ENCODE results near the gene TIMM22.
"Not testable (repeated sequence)": the region's sequence is repeated elsewhere in the genome, so short reads cannot be mapped to it uniquely, and the experiment has no call there.

TIMM22 gene

DNA sequence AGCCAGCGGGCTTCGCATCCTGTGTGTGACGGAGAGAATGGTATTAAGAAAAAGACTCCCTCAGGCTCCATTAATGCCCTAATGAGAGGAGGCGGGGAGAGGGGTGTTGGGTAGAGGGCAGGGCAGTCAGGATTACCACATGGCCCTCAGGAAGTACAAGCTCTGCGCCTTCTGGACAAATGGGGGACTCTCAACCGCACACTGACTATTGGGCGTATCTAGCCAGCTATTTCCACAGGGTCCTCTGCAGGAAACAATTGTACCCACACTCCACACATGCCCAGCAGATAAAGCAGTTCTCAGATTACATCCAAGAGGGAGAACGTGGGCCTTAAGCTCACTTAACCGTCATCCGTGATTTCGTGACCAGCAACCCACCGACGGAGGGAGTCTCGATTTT lies 32.1 kb upstream of the TIMM22 start:
- Histone ChIP-seq H3K27me3 (ENCODE audit: low read depth) (no peaks in the 10 kb centered on the region), H3K9me3 (no peaks in the 10 kb centered on the region), H3K4me3 (no peak overlapping the region), H3K4me1 (peaks cover 47% of the 10 kb centered on the region), H3K36me3 (replicated peaks) (peaks cover 14% of the 10 kb centered on the region)
- no peak for DNase-seq (ENCODE audit: low spot score in 2 of 2)
- in situ Hi-C loops (cut with MboI; ENCODE audit: low sequenced_read_pairs) = no loop called here

DNA sequence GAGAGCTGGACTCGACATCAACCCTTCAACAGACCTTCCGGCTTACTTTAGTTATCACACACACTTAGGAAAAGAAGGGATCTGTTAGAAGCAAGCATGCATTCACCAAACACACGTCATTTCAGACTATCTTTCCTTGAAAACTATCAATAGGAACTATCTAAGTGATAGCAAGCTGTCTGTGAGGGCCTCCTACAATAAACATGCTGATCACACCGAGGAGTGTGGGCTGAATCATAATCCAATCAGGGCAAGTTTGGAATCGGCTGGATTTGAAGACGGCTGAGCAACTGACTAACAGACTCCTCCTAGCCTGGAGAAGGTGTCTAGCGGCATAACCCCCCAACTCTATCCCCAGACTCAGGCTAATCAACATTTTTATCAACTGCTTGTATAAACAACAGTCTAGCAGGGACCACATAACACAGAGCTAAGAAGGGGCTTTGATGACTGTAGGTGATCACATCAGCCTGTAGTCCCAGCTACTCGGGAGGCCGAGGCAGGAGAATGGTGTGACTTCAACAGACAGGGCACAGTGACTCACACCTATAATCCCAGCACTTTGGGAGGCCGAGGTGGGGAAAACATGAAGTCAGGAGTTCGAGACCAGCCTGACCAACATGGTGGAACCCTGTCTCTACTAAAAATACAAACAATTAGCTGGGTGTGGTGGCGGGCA lies 31.5 kb upstream of the TIMM22 start:
- no peak for DNase-seq (ENCODE audit: low spot score in 2 of 2)
- Histone ChIP-seq H3K27me3 (ENCODE audit: low read depth) (no peaks in the 10 kb centered on the region), H3K4me3 (no peak overlapping the region)

DNA sequence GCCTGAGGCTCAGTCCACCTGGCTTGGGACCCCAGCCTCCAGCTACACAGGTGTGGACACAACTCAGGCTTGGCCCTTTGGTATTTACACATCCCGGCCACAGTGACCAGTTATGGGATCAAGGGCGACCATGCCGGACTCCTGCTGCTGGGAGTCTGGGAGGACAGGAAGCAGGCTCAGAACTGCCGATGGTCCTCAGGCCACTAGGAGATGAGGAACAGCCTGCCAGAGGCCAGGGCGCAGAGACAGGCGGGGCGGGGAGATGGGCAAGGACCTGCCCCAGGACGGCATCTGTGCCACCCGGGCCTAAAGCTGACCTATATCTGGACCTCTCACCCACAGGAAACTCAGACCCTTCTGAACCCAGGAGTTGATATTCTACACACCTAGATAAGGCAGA lies 29.8 kb upstream of the TIMM22 start:
- Histone ChIP-seq H3K4me1 (peaks cover 46% of the 10 kb centered on the region), H3K9me3 (no peaks in the 10 kb centered on the region), H3K36me3 (replicated peaks) (peaks cover 14% of the 10 kb centered on the region), H3K27me3 (ENCODE audit: low read depth) (no peaks in the 10 kb centered on the region), H3K4me3 (no peak overlapping the region)
- in situ Hi-C loops (cut with MboI; ENCODE audit: low sequenced_read_pairs) = no loop called here
- no peak for DNase-seq (ENCODE audit: low spot score in 2 of 2)

More for the DNA sequence above, 31.5 kb upstream of the TIMM22 start:
- H3K36me3 ChIP-seq (replicated peaks) = peaks cover 14% of the 10 kb centered on the region
- H3K9me3 ChIP-seq = no peaks in the 10 kb centered on the region
- peaks cover 47% of the 10 kb centered on the region for H3K4me1 ChIP-seq
- in situ Hi-C loops (cut with MboI; ENCODE audit: low sequenced_read_pairs) = no loop called here

DNA sequence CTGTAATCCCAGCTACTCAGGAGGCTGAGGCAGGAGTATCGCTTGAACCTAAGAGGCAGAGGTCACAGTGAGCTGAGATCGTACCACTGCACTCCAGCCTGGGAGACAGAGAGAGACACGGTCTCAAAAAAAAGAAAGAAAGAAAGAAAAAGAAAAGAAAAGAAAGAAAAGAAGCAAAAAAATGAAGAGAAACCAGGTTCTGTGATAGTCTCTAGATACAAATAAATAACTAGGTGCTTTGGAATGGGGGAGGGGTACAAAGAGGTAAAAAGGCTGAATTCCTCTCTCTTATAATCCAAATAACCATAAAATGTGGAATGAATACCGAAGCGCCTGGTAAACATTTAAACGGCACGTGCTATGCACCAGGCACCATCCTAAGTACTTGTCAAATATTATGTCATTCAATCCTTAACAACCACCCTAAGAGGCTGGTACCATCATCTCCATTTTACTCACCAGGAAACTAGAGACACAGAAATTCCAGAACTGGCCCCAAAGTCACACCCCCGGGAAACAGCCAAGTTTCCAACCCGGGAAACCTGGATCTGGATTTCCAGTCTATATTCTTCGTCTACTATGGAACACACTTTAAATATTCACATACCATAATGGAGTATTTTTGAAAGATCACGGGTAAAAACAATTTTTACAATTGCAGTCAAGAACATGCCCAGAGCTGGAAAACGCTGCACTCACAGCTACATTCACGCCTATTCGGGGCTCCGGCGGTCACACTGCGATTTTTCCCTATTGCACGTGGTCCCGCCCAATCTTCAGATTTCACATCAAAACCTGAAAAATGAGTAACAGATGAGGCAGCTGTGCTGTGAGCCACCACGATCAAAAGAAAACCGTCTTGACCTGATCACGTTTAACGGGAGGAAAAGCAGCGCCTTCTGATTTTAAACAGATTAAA lies 27.9 kb upstream of the TIMM22 start:
- H3K27me3 ChIP-seq (ENCODE audit: low read depth) = no peaks in the 10 kb centered on the region
- in situ Hi-C loops (cut with MboI; ENCODE audit: low sequenced_read_pairs) = no loop called here

DNA sequence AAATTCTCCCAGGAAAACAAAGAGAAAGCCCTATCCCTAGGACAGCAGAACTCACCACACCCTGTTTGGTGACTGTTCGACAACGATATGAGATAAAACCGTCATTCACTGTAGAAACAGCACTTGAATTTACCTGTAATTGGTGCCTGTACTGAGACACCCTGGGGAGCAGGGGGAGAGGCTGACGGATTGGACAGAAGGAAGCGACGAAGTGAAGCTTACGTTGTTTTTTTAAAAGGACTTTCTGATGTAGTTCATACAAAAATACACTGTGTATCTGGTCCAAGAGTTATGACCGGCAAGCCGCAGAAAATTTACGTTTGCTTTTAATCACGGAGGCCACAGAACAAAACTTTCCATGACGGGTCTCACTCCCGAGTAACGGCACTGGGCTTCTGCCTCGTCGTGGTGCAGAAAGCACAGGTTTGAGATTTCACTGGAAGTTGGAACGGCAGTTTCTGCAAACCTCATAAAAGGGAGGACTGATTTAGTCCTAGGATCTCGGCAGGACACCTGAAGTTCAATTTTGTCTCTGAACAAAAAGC lies 27.0 kb upstream of the TIMM22 start:
- in situ Hi-C loops (cut with MboI; ENCODE audit: low sequenced_read_pairs) = no loop called here
- DNase-seq (ENCODE audit: low spot score in 2 of 2) = no peak
- H3K4me3 ChIP-seq = no peak overlapping the region
- H3K9me3 ChIP-seq = no peaks in the 10 kb centered on the region
- H3K36me3 ChIP-seq (replicated peaks) = peaks cover 7% of the 10 kb centered on the region; the same call in 1 of the 2 replicates
- no peaks in the 10 kb centered on the region for H3K27me3 ChIP-seq (ENCODE audit: low read depth)
- peaks cover 19% of the 10 kb centered on the region for H3K4me1 ChIP-seq

More for the DNA sequence above, 27.9 kb upstream of the TIMM22 start:
- peaks cover 27% of the 10 kb centered on the region for H3K4me1 ChIP-seq
- no peaks in the 10 kb centered on the region for H3K9me3 ChIP-seq
- no peak overlapping the region for H3K4me3 ChIP-seq
- peaks cover 12% of the 10 kb centered on the region for H3K36me3 ChIP-seq (replicated peaks)
- DNase-seq (ENCODE audit: low spot score in 2 of 2) = no peak

DNA sequence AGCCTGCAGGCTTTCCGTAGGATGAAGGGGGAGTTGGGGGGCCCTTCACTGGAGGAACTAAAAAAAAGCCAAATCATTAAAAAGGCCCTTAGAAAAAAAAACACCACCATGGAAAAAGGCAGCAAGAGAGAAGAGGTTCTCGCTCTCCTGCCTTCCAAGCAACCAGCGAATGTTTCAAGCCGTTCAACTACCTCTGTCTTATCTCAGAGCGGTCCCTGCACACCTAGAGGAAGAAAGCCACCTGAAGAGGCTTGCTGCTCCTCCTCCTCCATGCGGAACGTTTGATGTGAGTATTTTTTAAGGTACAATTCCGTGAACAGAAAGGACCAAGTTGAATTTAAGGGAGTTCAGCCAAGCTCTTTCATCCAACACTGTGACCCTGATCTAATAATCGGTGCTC lies 26.6 kb upstream of the TIMM22 start:
- in situ Hi-C loops (cut with MboI; ENCODE audit: low sequenced_read_pairs) = no loop called here
- peaks cover 14% of the 10 kb centered on the region for H3K4me1 ChIP-seq
- H3K4me3 ChIP-seq = no peak overlapping the region
- H3K9me3 ChIP-seq = no peaks in the 10 kb centered on the region
- peaks cover 7% of the 10 kb centered on the region; the same call in 1 of the 2 replicates for H3K36me3 ChIP-seq (replicated peaks)
- DNase-seq (ENCODE audit: low spot score in 2 of 2) = no peak
- no peaks in the 10 kb centered on the region for H3K27me3 ChIP-seq (ENCODE audit: low read depth)

DNA sequence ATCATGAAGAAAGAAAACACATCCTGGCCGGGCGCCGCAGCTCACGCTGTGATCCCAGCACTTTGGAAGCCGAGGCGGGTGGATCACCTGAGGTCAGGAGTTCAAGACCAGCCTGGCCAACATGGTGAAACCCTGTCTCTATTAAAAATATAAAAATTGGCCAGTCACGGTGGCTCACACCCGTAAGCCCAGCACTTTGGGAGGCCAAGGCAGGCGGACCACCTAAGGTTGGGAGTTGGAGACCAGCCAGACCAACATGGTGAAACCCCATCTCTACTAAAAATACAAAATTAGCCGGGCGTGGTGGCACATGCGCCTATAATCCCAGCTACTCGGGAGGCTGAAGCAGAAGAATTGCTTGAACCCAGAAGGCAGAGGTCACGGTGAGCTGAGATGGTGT lies 25.1 kb upstream of the TIMM22 start:
- H3K36me3 ChIP-seq (replicated peaks); H3K4me3 ChIP-seq; H3K27me3 ChIP-seq (ENCODE audit: low read depth); DNase-seq (ENCODE audit: low spot score in 2 of 2); H3K9me3 ChIP-seq; in situ Hi-C loops (cut with MboI; ENCODE audit: low sequenced_read_pairs): not testable (repeated sequence)
- H3K4me1 ChIP-seq = peaks cover 14% of the 10 kb centered on the region

DNA sequence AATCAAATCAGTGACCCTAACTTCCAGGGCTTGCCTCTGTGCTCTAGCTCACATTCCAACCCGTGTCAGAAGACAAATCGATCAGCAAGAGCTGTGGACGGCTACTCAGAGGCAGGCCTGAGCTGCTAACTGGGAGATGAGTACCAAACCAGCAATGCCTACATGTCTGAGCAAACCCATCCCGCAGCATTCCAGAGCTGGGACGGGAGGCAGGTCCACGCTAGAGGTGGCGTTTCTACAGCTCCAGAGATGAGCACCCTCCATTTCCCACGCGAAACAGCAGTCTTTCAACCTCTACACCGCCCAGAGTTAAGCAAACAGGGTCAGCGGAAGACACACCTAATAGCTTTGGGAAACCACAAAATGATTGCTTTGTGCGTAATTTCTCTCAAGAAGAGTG lies 23.9 kb upstream of the TIMM22 start:
- H3K4me3 ChIP-seq = no peak overlapping the region
- in situ Hi-C loops (cut with MboI; ENCODE audit: low sequenced_read_pairs) = no loop called here
- peaks cover 7% of the 10 kb centered on the region; the same call in 1 of the 2 replicates for H3K36me3 ChIP-seq (replicated peaks)
- H3K27me3 ChIP-seq (ENCODE audit: low read depth) = no peaks in the 10 kb centered on the region
- H3K9me3 ChIP-seq = no peaks in the 10 kb centered on the region
- DNase-seq (ENCODE audit: low spot score in 2 of 2) = no peak
- H3K4me1 ChIP-seq = peaks cover 16% of the 10 kb centered on the region

DNA sequence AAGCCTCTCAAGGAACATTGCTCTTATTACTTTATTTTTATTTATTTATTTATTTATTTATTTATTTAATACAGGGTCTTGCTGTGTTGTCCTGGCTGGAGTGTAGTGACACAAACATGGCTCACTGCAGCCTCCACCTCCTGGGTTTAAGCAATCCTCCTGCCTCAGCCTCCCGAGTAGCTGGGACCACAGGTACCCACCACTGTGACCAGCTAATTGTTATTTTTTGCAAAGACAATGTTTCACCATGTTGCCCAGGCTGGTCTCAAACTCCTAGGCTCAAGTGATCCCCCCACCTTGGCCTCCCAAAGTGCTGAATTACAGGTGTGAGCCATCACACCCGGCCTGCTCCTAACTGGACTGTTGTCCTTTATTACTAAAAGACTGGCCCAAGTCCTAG lies 22.2 kb upstream of the TIMM22 start:
- H3K9me3 ChIP-seq; H3K27me3 ChIP-seq (ENCODE audit: low read depth); DNase-seq (ENCODE audit: low spot score in 2 of 2); H3K4me1 ChIP-seq; in situ Hi-C loops (cut with MboI; ENCODE audit: low sequenced_read_pairs); H3K36me3 ChIP-seq (replicated peaks); H3K4me3 ChIP-seq: not testable (repeated sequence)

DNA sequence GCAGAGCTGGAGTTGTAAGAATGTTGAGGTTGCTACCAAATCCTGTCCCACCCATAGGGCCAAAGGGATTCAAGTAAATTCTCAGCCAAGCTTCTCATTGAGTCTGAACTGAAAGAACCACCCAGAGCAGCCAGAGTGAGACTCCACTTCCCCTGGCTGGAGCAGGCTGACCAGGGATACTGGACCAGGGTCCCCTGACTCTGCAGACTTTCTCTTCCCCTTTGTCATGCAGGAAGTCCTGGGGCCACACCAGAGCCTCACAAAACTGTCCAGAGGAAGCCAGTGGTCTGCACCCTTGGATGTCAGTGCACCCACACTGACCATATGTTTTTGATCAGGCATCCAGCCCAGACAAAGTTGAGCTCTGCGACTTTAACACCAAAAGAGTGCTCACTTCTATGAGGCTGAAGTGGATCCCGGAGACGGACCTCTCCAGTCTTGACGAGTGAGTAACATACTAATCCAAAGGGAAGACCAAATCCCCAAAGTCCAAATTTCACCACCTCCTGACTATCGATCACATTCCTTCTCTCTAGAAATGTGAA lies 21.5 kb upstream of the TIMM22 start:
- Histone ChIP-seq H3K4me3 (no peak overlapping the region), H3K27me3 (ENCODE audit: low read depth) (no peaks in the 10 kb centered on the region), H3K36me3 (replicated peaks) (no peaks in the 10 kb centered on the region), H3K4me1 (peaks cover 9% of the 10 kb centered on the region), H3K9me3 (no peaks in the 10 kb centered on the region)
- DNase-seq (ENCODE audit: low spot score in 2 of 2) = no peak
- in situ Hi-C loops (cut with MboI; ENCODE audit: low sequenced_read_pairs) = no loop called here

DNA sequence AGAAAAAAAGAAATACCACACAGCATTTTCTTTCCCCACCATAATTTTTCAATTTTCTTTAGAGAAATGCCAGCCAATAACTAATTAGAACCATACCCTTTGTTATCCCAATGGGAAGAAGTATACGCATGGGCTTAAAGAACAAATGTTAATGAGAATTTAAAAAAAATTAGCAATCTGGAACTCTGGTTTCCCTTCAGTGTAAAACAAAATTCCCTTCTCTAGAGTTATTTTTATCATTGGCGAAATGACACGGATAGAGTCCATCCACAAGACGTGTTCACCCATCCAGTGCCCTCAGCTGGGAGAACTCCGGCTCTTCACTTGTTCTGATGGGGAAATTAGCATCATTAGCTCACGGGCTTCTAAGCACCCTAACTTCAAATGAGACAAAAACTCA lies 20.6 kb upstream of the TIMM22 start:
- H3K9me3 ChIP-seq = no peaks in the 10 kb centered on the region
- no peak for DNase-seq (ENCODE audit: low spot score in 2 of 2)
- H3K4me3 ChIP-seq = no peak overlapping the region
- peaks cover 14% of the 10 kb centered on the region for H3K4me1 ChIP-seq
- in situ Hi-C loops (cut with MboI; ENCODE audit: low sequenced_read_pairs) = no loop called here
- H3K36me3 ChIP-seq (replicated peaks) = no peaks in the 10 kb centered on the region
- no peaks in the 10 kb centered on the region for H3K27me3 ChIP-seq (ENCODE audit: low read depth)

DNA sequence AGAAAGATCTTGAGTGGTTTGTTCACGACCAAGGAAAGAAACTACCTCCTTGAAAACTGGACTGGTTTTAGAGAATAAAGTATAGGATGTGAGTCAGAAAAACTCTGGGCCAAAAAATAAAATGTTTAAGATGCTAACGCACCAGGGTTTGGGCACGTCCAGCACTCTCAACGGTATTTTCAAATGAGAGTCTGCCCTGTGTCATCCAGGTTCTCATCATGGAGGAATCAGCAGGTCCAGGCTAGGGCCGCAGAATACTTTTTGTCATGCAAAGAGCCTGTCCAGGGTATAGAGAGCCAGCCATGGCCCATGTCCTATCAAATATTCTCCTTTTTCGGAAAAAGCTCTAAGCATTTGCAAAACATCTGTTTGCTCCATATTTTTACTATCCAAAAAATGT lies 19.8 kb upstream of the TIMM22 start:
- Histone ChIP-seq H3K36me3 (replicated peaks) (no peaks in the 10 kb centered on the region), H3K9me3 (no peaks in the 10 kb centered on the region), H3K4me3 (peak overlapping the region; percentile 85), H3K27me3 (ENCODE audit: low read depth) (no peaks in the 10 kb centered on the region), H3K4me1 (peaks cover 14% of the 10 kb centered on the region)
- in situ Hi-C loops (cut with MboI; ENCODE audit: low sequenced_read_pairs) = no loop called here
- peak in 1 of 2 experiments; percentile 42 for DNase-seq (ENCODE audit: low spot score in 2 of 2)

DNA sequence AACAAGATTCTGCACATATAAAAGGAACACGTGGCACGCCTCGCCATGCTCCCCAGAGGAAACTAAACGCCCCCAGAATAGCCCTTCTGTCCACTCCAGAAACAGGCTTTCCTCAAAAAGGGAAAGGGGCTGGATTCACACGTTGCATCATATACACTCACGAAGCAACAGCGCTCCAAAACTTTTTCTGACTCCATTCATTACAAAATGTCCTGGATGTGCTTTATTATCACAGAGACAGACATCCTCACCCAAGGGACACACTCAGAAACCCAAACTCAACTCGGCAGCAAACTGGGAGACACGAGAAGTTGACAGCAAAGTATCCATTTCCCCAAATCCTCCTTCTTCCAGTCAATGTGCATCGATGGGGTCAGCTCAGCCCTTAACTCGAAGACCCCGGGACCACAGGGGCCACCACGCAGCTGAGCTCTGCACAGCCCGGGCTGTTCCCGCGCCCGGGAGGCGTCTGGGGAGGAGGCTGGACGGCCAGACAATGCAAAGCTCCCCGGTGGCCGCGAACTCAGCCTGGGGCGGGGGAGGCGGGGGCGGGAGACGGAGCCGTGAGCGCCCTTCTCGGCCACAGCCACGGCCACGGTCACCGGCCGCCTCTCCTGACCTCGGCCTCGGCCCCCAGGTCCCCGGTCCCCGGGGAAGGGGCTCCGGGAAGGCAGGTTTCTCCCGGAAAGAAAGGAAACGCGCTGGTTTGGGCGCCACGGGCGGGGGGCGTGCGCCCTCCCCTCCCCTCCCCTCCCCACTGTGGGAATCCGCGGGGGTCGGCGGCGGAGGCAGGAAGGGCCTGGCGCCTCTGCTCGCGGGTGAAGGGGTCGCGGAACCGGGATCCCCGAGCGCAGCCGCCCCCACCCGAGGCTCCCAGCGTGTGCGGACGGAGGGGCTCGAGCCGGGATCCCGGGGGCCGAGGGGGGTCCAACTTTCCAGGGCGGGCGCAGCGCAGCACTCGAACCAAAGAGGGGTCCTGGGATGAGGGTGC lies 18.5 kb upstream of the TIMM22 start:
- H3K4me3 ChIP-seq = peak overlapping the region; percentile 85
- in situ Hi-C loops (cut with MboI; ENCODE audit: low sequenced_read_pairs) = no loop called here
- H3K36me3 ChIP-seq (replicated peaks) = no peaks in the 10 kb centered on the region
- DNase-seq (ENCODE audit: low spot score in 2 of 2) = peak; percentile 25 to 74
- no peaks in the 10 kb centered on the region for H3K9me3 ChIP-seq
- peaks cover 14% of the 10 kb centered on the region for H3K4me1 ChIP-seq
- H3K27me3 ChIP-seq (ENCODE audit: low read depth) = no peaks in the 10 kb centered on the region

Data from HAP-1 (cell line).